KMS-11 (cell line): ENCODE data around the gene HCK.

Source experiments
- H2AFZ ChIP-seq: fragments of 200-600 bp; sonication (generic); 2 replicates; pipeline ENCODE4 v1.6.1; 2016; ENCODE audit warnings: antibody characterized with exemption, mixed run types, low read depth
- H3K27ac ChIP-seq: fragments of 200-600 bp; sonication (generic); 2 replicates; pipeline ENCODE4 v1.6.1; 2016; ENCODE audit warnings: mild to moderate bottlenecking, mixed run types
- H3K27me3 ChIP-seq: fragments of 200-600 bp; sonication (generic); 2 replicates; pipeline ENCODE4 v1.6.1; 2017; ENCODE audit warnings: mild to moderate bottlenecking, low read depth, mixed run types, moderate library complexity; ENCODE audit not compliant: insufficient read depth
- H3K36me3 ChIP-seq: fragments of 200-600 bp; sonication (generic); 2 replicates; pipeline ENCODE4 v1.6.1; 2017; ENCODE audit warnings: mild to moderate bottlenecking, mixed run types; ENCODE audit not compliant: insufficient read depth
- H3K4me1 ChIP-seq: fragments of 200-600 bp; sonication (generic); 2 replicates; pipeline ENCODE4 v1.6.1; 2016; ENCODE audit warnings: mild to moderate bottlenecking, low read depth, mixed run types; ENCODE audit not compliant: poor library complexity, severe bottlenecking
- H3K4me2 ChIP-seq: fragments of 200-600 bp; sonication (generic); 2 replicates; pipeline ENCODE4 v1.7.0; 2016; ENCODE audit warnings: mild to moderate bottlenecking, mixed run types
- H3K4me3 ChIP-seq: fragments of 200-600 bp; sonication (generic); IDR thresholded peaks from 2 replicates; pipeline ENCODE4 v1.6.1; 2017; ENCODE audit warnings: low read depth, low read length, mixed read lengths; ENCODE audit not compliant: insufficient read depth
- H3K79me2 ChIP-seq: fragments of 200-600 bp; sonication (generic); 2 replicates; pipeline ENCODE4 v1.6.1; 2016; ENCODE audit warnings: low read depth, mixed run types; ENCODE audit not compliant: insufficient read depth
- H3K9ac ChIP-seq: fragments of 200-600 bp; sonication (generic); 2 replicates; pipeline ENCODE4 v1.6.1; 2016; ENCODE audit warnings: mild to moderate bottlenecking, mixed run types
- H4K20me1 ChIP-seq: fragments of 200-600 bp; sonication (generic); 2 replicates; pipeline ENCODE4 v1.6.1; 2016; ENCODE audit warnings: mild to moderate bottlenecking, mixed run types; ENCODE audit not compliant: insufficient read depth
- CTCF ChIP-seq: fragments of 200-600 bp; sonication (generic); conservative IDR thresholded peaks from 2 replicates; pipeline ENCODE4 v1.6.1; 2017; ENCODE audit warnings: low read depth, mild to moderate bottlenecking, antibody characterized with exemption, low read length, moderate library complexity, mixed read lengths

HCK gene

DNA sequence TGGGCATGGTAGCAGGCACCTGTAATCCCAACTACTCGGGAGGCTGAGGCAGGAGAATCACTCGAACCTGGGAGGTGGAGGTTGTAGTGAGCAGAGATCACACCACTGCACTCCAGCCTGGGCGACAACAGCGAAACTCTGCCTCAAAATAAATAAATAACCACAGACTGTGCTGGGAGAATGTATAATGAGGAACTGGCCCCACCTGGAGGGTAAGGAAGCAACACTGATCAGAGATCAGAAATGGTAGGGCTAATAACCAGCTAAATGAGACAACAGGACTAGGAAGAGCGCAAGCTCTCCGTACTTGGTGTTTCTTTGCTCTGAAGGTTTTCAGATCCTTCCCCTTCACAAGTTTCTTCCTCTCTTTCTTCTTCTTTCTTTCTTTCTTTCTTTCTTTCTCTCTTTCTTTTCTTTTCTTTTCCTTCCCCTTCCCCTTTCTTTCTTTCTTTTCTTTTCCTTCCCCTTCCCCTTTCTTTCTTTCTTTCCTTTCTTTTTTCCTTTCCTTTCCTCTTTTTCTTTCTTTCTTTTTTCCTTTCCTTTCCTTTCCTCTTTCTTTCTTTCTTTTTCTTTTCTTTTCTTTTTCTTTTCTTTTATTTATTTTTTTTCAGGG, 27.3 kb upstream of the HCK start:
- TF ChIP-seq CTCF, result no peak
- Histone ChIP-seq H3K9ac (no peak overlapping the region), H4K20me1 (no peaks in the 10 kb centered on the region), H3K36me3 (no peaks in the 10 kb centered on the region), H3K79me2 (no peaks in the 10 kb centered on the region), H3K27me3 (peaks cover 66% of the 10 kb centered on the region), H3K27ac (no peak overlapping the region), H3K4me3 (no peak overlapping the region), H2AFZ (no peak overlapping the region), H3K4me1 (peaks cover 2% of the 10 kb centered on the region), H3K4me2 (no peak overlapping the region)

DNA sequence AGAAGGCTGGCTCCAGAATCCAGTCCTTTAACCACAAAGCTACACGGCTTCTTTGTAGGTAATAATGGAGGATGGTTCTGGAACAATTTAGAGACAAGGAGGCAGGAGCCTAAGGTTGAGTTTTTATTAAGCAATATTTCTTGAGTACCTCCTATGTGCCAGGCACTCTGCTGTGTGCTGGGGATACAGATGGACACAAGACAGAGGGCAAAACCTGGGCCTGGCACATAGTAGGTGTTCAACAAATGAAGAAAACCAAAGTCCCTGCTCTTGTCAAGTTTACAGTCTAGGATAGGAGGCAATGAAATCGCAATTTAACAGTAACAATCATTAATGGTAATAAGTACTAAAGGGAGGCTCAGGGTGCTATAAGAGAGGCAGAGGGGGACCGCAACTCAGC, 24.4 kb upstream of the HCK start:
- Histone ChIP-seq H2AFZ (no peak overlapping the region), H3K9ac (no peak overlapping the region), H3K4me1 (no peaks in the 10 kb centered on the region), H3K4me2 (no peak overlapping the region), H3K27ac (no peak overlapping the region), H4K20me1 (no peaks in the 10 kb centered on the region), H3K4me3 (no peak overlapping the region), H3K27me3 (peaks cover 41% of the 10 kb centered on the region), H3K36me3 (no peaks in the 10 kb centered on the region), H3K79me2 (no peaks in the 10 kb centered on the region)
- no peak for TF ChIP-seq CTCF

- Histone ChIP-seq H3K36me3 (no peaks in the 10 kb centered on the region), H2AFZ (no peak overlapping the region), H3K79me2 (no peaks in the 10 kb centered on the region), H3K27me3 (peaks cover 36% of the 10 kb centered on the region; the same call in 1 of the 2 replicates), H3K4me3 (no peak overlapping the region), H3K4me2 (no peak overlapping the region), H3K9ac (no peak overlapping the region), H4K20me1 (no peaks in the 10 kb centered on the region), H3K27ac (no peak overlapping the region), H3K4me1 (no peaks in the 10 kb centered on the region)
- no peak for TF ChIP-seq CTCF
Observed at GRCh38 chr20:32028647-32029372, 23.2 kb upstream of the HCK start.

- no peak overlapping the region for H3K9ac ChIP-seq
- no peaks in the 10 kb centered on the region for H3K79me2 ChIP-seq
- no peak overlapping the region for H2AFZ ChIP-seq
- H3K4me3 ChIP-seq, result no peak overlapping the region
- no peaks in the 10 kb centered on the region for H3K36me3 ChIP-seq
- no peaks in the 10 kb centered on the region for H4K20me1 ChIP-seq
- peaks cover 36% of the 10 kb centered on the region; the same call in 1 of the 2 replicates for H3K27me3 ChIP-seq
- no peak for TF ChIP-seq CTCF
- H3K4me1 ChIP-seq, result no peaks in the 10 kb centered on the region
- H3K27ac ChIP-seq, result no peak overlapping the region
- H3K4me2 ChIP-seq, result no peak overlapping the region
Observed at GRCh38 chr20:32029561-32029960, 22.5 kb upstream of the HCK start.
